LNCAP (cell line): ENCODE data around the gene OR12D1.
A peak's percentile ranks its signal among the peaks of the same experiment; 100 is the strongest.

Source experiments
- CTCF ChIP-seq: fragments of 450-650 bp; IDR thresholded peaks from 2 replicates; pipeline ENCODE4 v1.5.1; 2017; ENCODE audit warnings: mild to moderate bottlenecking

OR12D1 gene

GRCh38 chr6:29419516-29419915, 4.8 kb downstream of the OR12D1 start:
- no peak for TF ChIP-seq CTCF

GRCh38 chr6:29424168-29424567, 9.4 kb downstream of the OR12D1 start:
- TF ChIP-seq CTCF = no peak

- TF ChIP-seq CTCF = no peak
Measured at GRCh38 chr6:29424575-29424974, 9.8 kb downstream of the OR12D1 start.

- no peak for TF ChIP-seq CTCF
Measured at GRCh38 chr6:29425075-29425474, 10.3 kb downstream of the OR12D1 start.

GRCh38 chr6:29426654-29427053, 11.9 kb downstream of the OR12D1 start:
- TF ChIP-seq CTCF = no peak

- TF ChIP-seq CTCF = peak; percentile 59
Measured at GRCh38 chr6:29436730-29437129, 22.0 kb downstream of the OR12D1 start.

GRCh38 chr6:29439006-29439405, 24.3 kb downstream of the OR12D1 start, which contains the start of gene OR10C1:
TSS of gene OR10C1 (plus strand) at chr6:29439306. CDS start at chr6:29440016, 710 bp downstream.
- no peak for TF ChIP-seq CTCF

GRCh38 chr6:29442719-29443118, 28.0 kb downstream of the OR12D1 start:
- no peak for TF ChIP-seq CTCF
